Endothelial cell of umbilical vein (primary cell): ENCODE results near the gene RAB3IL1.

Source experiments
- EZH2 ChIP-seq: IDR thresholded peaks from 2 replicates; pipeline ENCODE4 v1.6.1; 2012; ENCODE audit warnings: borderline replicate concordance, low read depth, mild to moderate bottlenecking, moderate library complexity, low read length, inconsistent platforms; ENCODE audit not compliant: severe bottlenecking
- GATA2 ChIP-seq: IDR thresholded peaks from 2 replicates; pipeline ENCODE4 v1.7.0; 2011; ENCODE audit warnings: low read depth, mild to moderate bottlenecking, moderate library complexity, mixed read lengths, low read length; ENCODE audit not compliant: insufficient read length, insufficient read depth
- JUN ChIP-seq: IDR thresholded peaks from 2 replicates; pipeline ENCODE4 v1.6.1; 2011; ENCODE audit warnings: borderline replicate concordance, low read depth; ENCODE audit not compliant: insufficient read length, insufficient read depth
- POLR2AphosphoS5 ChIP-seq: IDR thresholded peaks from 2 replicates; pipeline ENCODE4 v1.6.1; 2012; ENCODE audit warnings: low read depth, mild to moderate bottlenecking, control low read depth, low read length, moderate library complexity; ENCODE audit not compliant: insufficient read depth
- TF ChIP-seq, protein P1 (sequence below), 2 donors: IDR thresholded peaks; 1 replicate in 1 of 2; 2 replicates in 1 of 2; pipeline ENCODE4 v1.5.1; 2011; ENCODE audit warnings: low read length in 2 of 2, mild to moderate bottlenecking in 2 of 2, moderate library complexity in 2 of 2, control low read depth in 1 of 2, inconsistent platforms in 1 of 2, low read depth in 1 of 2; ENCODE audit not compliant: insufficient read depth in 1 of 2; ENCODE audit errors: extremely low read depth in 1 of 2

DNA sequence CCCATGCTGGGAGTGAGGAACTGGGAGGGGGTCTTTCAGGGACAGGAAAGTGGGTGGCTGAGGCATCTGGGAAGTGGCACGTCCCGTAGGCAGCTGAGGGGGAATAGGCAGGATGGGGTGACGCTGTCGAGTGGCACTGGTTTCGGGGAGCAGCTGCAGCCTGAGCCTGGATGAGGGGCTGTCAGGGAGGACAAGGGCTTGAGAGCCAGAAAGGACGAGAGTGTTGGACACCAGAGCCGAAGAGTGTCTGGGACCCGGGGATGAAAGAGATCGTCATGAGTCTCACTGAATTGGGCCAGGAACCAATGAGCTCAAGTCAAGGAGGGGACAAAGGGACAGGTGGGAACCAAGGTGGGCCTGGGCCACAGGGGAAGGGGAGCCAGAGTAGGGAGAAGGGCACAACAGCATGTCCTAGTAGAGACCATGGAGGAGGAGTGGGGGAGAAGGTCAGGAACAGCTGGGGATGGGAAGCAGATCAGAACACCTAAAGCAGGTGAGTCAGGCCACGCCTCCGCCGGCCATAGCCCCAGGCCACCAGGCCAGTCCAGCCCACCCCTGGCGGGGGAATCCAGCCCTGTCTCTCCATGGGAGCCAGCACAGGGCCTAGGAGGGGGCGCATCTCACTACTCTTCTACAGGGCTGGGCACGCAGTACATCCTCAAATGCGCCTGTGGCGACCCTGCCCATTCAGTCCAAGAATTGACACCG is 4.2 kb downstream of the RAB3IL1 start:
- TF ChIP-seq, protein P1, sequence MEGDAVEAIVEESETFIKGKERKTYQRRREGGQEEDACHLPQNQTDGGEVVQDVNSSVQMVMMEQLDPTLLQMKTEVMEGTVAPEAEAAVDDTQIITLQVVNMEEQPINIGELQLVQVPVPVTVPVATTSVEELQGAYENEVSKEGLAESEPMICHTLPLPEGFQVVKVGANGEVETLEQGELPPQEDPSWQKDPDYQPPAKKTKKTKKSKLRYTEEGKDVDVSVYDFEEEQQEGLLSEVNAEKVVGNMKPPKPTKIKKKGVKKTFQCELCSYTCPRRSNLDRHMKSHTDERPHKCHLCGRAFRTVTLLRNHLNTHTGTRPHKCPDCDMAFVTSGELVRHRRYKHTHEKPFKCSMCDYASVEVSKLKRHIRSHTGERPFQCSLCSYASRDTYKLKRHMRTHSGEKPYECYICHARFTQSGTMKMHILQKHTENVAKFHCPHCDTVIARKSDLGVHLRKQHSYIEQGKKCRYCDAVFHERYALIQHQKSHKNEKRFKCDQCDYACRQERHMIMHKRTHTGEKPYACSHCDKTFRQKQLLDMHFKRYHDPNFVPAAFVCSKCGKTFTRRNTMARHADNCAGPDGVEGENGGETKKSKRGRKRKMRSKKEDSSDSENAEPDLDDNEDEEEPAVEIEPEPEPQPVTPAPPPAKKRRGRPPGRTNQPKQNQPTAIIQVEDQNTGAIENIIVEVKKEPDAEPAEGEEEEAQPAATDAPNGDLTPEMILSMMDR (IDR thresholded peaks at IDR 0.05; ENCODE audit: extremely low read depth in 1 of 2, insufficient read depth in 1 of 2, low read depth in 1 of 2, low read length in 2 of 2): no peak
- TF ChIP-seq EZH2 (no peak), GATA2 (no peak), POLR2AphosphoS5 (no peak), JUN (no peak)
